HG03575 (cell line): ENCODE results near the gene SCYGR4.
"Not testable (repeated sequence)": the region's sequence is repeated elsewhere in the genome, so short reads cannot be mapped to it uniquely, and the experiment has no call there.

Experiments
- ATAC-seq: cut with Tn5 transposase; IDR thresholded peaks from one replicate; pipeline ENCODE4 v1.9.1; 2021; ENCODE audit not compliant: unreplicated experiment, insufficient number of reproducible peaks, low FRiP score; ENCODE audit errors: extremely low read depth

The SCYGR4 gene

DNA sequence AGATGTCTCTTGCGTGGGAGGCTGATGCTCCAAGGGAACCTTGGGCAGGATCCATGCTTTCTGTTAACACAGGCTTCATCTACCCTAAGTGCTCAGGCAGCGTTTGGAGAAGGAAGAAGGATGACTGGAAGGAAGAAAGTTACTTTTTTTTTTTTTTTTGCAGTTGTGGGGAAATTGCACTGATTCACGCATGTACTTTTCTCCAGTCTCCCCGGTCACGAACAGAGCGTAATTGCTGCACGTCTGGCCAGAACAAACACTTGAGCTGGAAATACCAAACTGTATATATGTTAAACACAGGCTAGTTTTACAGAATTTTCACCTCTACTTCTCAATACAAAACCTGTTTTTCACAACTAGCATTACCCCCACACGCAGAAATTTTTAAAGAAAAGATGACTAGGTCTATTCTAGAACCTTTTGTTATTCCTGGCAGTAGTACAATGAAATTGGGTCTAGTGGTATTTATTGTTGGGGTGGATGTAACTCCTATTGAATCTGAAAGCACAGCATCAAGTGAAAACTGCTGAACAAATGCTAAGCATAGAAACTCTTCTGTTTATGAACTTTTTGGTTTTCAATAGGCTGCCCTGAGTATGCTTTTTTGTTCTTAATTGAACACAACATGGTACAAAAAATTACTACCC is 40.0 kb downstream of the SCYGR4 start:
- ATAC-seq, result no peak

DNA sequence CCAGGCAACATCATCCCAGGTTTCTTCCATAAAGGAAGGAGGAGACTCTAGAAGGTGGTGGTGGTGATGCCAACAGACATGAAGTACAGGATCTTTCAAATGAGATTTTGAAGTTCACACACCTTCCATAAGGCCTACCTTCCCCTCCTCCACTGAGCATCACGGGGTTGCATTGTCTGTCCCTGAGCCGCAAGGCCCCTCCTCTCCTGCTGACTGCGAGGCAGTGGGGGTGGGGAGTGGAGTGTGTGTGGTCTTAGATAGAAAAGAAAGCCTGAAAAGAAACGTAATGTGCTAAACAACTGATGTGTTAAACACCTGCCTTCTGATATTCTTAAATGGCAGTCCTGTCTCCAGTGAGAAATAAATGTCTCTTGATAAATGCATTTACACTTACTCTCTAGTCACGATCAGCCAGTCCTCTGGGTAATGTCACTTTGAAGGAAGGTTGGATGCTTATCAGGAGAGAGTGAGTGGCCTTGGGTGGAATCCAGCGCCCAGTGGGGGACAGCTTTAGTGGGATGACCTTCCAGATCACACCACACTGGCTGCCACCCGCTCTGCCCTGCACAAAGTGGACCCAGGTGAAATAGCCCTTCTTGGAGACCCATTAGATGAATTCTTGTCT is 43.8 kb downstream of the SCYGR4 start:
- ATAC-seq, result no peak

DNA sequence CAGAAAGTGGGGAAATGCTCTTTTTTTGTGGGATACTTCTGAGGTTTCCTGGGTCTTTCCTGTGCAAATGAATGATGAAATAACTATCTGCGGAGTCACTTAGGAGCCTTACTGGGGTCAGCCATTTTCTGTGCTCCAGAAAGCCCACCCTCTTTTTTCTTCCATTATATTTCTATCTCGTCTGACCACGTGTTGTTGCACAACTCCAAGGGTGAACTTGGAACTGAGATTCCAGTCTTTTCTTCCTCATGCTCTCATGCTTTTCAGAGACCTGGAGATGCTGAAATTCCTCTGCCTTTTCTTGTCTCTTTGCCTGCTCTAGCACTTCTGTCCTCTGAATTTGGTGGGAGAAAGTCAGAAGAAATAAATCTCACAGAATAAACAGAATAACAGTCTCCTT is 44.5 kb downstream of the SCYGR4 start:
- no peak for ATAC-seq

DNA sequence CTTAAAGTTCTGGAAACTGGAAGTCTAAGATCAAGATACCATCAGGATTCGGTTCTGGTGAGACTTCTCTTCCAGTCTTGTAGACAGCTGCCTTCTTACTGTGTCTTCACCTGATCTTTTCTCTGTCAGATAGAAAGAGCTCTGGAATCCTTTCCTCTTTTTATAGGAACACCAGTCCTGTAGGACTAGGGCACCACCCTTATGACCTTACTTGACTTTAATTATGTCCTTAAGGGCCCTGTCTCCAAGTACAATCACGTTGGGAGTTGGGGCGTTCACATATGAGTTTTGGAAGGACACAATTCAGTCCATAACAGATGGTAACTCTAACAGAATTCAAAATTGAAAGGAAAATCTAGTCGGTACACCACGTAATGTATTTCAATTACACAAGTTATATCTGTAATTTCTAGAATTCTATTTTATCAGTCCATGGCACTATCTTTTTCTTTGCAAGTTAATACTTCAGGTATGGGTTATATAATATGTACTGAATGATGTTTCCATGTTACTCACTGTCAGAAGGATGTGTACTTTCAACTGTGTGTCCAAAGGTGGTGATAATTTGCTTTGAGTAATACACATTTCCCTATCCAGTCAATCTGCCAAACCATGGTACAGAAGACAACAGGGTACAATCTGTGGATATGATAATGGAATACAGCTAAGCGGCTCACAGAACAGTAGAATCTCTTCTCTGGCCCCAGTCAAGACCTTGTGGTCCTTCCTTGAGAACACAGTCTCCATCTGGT is 48.1 kb downstream of the SCYGR4 start:
- ATAC-seq, result no peak

DNA sequence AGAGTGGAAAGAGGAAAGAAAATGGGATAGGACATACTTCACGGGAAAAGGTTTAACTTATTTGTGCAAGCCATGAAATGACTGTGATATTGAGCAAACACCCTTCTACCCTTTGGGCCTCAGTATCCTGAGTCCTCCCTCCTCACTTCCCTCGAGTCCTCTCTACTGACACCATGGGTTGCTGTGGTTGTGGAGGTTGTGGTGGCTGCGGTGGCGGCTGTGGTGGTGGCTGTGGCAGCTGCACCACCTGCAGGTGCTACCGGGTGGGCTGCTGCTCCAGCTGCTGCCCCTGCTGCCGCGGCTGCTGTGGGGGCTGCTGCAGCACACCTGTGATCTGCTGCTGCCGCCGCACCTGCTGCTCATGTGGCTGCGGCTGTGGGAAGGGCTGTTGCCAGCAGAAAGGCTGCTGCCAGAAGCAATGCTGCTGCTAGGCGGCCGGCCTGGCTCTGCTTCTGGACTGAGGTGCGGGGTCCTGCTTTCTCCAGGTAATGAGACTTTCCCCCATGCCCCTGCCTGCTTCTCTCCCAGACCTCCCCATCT is 49.4 kb downstream of the SCYGR4 start, which contains the start of gene SCYGR5:
Gene SCYGR5, plus strand, starts transcription at position 174 of the 540 bp plus-strand sequence. Its CDS starts 0 bp downstream, at position 174.
- not testable (repeated sequence) for ATAC-seq
